ENCODE data around the gene LGALS3BP. TPM values are rescaled to one million over a fixed set of nuclear protein-coding genes. Genes with fewer than 3 reads are reported as not detected.

LGALS3BP gene
- total RNA-seq, 2 experiments from 2014 or later, result 0.88 to 1.7 TPM

- H3K9me3 ChIP-seq (ENCODE audit: low read length), result no peaks in the 10 kb centered on the region
- H3K27ac ChIP-seq (ENCODE audit: low read depth, low read length, poor library complexity, severe bottlenecking), result no peak overlapping the region
- H3K79me2 ChIP-seq (ENCODE audit: insufficient read depth, low read depth, low read length), result peaks cover 25% of the 10 kb centered on the region
- H4K20me1 ChIP-seq (ENCODE audit: insufficient read depth, low read length), result 0 out of 2 replicates have a peak, but pooled peaks cover 3% of the 10 kb centered on the region
- H2AFZ ChIP-seq (ENCODE audit: low read length), result no peak overlapping the region
- no peaks in the 10 kb centered on the region for H3K9me2 ChIP-seq (ENCODE audit: insufficient read depth, low read length)
- CTCF ChIA-PET (ENCODE audit: unreplicated experiment), result interaction anchor here (1.0 kb wide), 1 partner anchor 11 kb away, joined by 4 read pairs; no protein-coding TSS in a partner anchor
- H3K4me3 ChIP-seq (ENCODE audit: low read depth, low read length, poor library complexity, severe bottlenecking), result no peak overlapping the region
- H3K4me2 ChIP-seq (ENCODE audit: low read length), result no peak overlapping the region
- TF ChIP-seq EZH2phosphoT487 (IDR thresholded peaks at IDR 0.05; ENCODE audit: borderline replicate concordance, low read depth, low read length), result no peak
- no peak for TF ChIP-seq CTCF (conservative IDR thresholded peaks at IDR 0.05; ENCODE audit: low read length)
- intact Hi-C loops (cut with micrococcal nuclease; ENCODE audit: unreplicated experiment), result no loop called here
- BruUV-seq (replicated peaks), result no TSS peak
- POLR2A ChIA-PET, result no interaction called here
- no peak for DNase-seq (ENCODE audit: low spot score)
- peaks cover 7% of the 10 kb centered on the region; the same call in 1 of the 2 replicates for H3K36me3 ChIP-seq (ENCODE audit: insufficient read depth, low read length)
- peaks cover 23% of the 10 kb centered on the region for H3K4me1 ChIP-seq (ENCODE audit: insufficient read depth, low read length, poor library complexity, severe bottlenecking)
Observed at GRCh38 chr17:79006046-79006445, 26.3 kb upstream of the LGALS3BP start.

DNA sequence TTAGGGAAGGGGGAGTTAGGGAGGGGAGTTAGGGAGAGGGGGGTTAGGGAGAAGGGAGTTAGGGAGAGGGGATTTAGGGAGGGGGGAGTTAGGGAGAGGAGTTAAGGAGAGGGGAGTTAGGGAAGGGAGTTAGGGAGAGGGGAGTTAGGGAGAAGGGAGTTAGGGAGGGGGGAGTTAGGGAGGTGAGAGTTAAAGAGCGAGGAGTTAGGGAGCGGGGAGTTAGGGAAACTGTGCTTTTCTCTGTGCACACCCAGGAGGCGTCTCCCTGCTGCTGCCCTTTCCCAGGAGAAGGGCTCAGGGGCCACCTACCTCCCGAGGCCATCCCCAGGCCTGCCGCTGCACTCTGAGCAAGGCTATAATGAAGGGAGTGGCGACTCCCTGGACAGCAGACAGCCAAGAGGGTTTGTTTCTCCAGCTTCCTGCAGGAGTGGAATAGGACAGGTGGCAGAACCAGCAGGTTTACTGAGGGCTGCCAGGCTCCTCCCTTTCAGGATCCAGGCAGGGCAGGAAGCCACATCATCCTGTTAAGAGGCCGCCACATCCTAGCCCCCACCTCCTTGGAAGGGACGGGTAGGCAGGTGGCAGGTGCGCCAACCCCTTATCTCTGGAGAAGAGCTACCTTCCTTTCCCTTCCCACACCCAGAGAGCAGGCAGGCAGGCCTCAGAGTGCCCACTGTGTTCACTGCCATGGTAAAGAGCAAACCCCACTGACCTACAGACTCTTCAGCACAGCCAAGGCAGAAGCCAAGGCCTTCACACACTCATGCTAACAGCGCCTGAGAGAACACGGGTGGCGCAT, 25.5 kb upstream of the LGALS3BP start:
- intact Hi-C loops (cut with micrococcal nuclease; ENCODE audit: unreplicated experiment), result no loop called here
- 0 out of 2 replicates have a peak, but pooled peaks cover 3% of the 10 kb centered on the region for H4K20me1 ChIP-seq (ENCODE audit: insufficient read depth, low read length)
- H3K4me3 ChIP-seq (ENCODE audit: low read depth, low read length, poor library complexity, severe bottlenecking), result no peak overlapping the region
- H3K27ac ChIP-seq (ENCODE audit: low read depth, low read length, poor library complexity, severe bottlenecking), result no peak overlapping the region
- no peaks in the 10 kb centered on the region for H3K9me2 ChIP-seq (ENCODE audit: insufficient read depth, low read length)
- CTCF ChIA-PET (ENCODE audit: unreplicated experiment), result interaction anchor here (1.0 kb wide), 1 partner anchor 10 kb away, joined by 4 read pairs; no protein-coding TSS in a partner anchor
- no peak overlapping the region for H3K4me2 ChIP-seq (ENCODE audit: low read length)
- peaks cover 22% of the 10 kb centered on the region for H3K4me1 ChIP-seq (ENCODE audit: insufficient read depth, low read length, poor library complexity, severe bottlenecking)
- H3K36me3 ChIP-seq (ENCODE audit: insufficient read depth, low read length), result peaks cover 8% of the 10 kb centered on the region; the same call in 1 of the 2 replicates
- POLR2A ChIA-PET, result no interaction called here
- DNase-seq (ENCODE audit: low spot score), result no peak
- no peak overlapping the region for H2AFZ ChIP-seq (ENCODE audit: low read length)
- no TSS peak for BruUV-seq (replicated peaks)
- H3K9me3 ChIP-seq (ENCODE audit: low read length), result no peaks in the 10 kb centered on the region
- H3K79me2 ChIP-seq (ENCODE audit: insufficient read depth, low read depth, low read length), result peaks cover 25% of the 10 kb centered on the region
- TF ChIP-seq EZH2phosphoT487 (IDR thresholded peaks at IDR 0.05; ENCODE audit: borderline replicate concordance, low read depth, low read length) (no peak), CTCF (conservative IDR thresholded peaks at IDR 0.05; ENCODE audit: low read length) (no peak)

Data from OCI-LY7 (cell line).